ENCODE results near the gene SSBP4.
"Not testable (repeated sequence)": the region's sequence is repeated elsewhere in the genome, so short reads cannot be mapped to it uniquely, and the experiment has no call there.

Gene SSBP4

GRCh38 chr19:18396471-18397241 is 22.5 kb upstream of the SSBP4 start:
- Histone ChIP-seq H2AFZ (ENCODE audit: low read length, unreplicated experiment) (no peak overlapping the region), H3K36me3 (ENCODE audit: insufficient read depth, low read length) (no peaks in the 10 kb centered on the region), H3K27me3 (ENCODE audit: insufficient read depth, low read length) (no peaks in the 10 kb centered on the region), H3K27ac (ENCODE audit: low read depth, low read length) (no peak overlapping the region), H3K4me1 (ENCODE audit: control insufficient read depth, insufficient read depth, low read length, unreplicated experiment) (no peaks in the 10 kb centered on the region), H3K79me2 (ENCODE audit: control insufficient read depth, insufficient read depth, low read length, unreplicated experiment) (no peaks in the 10 kb centered on the region), H3K4me3 (ENCODE audit: low read depth, low read length) (no peak overlapping the region)

- H3K36me3 ChIP-seq (ENCODE audit: insufficient read depth, low read length): no peaks in the 10 kb centered on the region
These were observed 21.7 kb upstream of the SSBP4 start, which contains the start of gene LRRC25 for GRCh38 chr19:18397242-18398202. LRRC25 (minus strand) TSS chr19:18397622; CDS start chr19:18396963, 659 bp downstream.

GRCh38 chr19:18399008-18399407 is 20.2 kb upstream of the SSBP4 start:
- no peaks in the 10 kb centered on the region for H3K36me3 ChIP-seq (ENCODE audit: insufficient read depth, low read length)
- H3K27ac ChIP-seq (ENCODE audit: low read depth, low read length): no peak overlapping the region
- no peaks in the 10 kb centered on the region for H3K79me2 ChIP-seq (ENCODE audit: control insufficient read depth, insufficient read depth, low read length, unreplicated experiment)
- no peaks in the 10 kb centered on the region for H3K4me1 ChIP-seq (ENCODE audit: control insufficient read depth, insufficient read depth, low read length, unreplicated experiment)
- no peak overlapping the region for H2AFZ ChIP-seq (ENCODE audit: low read length, unreplicated experiment)
- no peak overlapping the region for H3K4me3 ChIP-seq (ENCODE audit: low read depth, low read length)
- H3K27me3 ChIP-seq (ENCODE audit: insufficient read depth, low read length): no peaks in the 10 kb centered on the region

More at GRCh38 chr19:18397242-18398202, 21.7 kb upstream of the SSBP4 start, which contains the start of gene LRRC25:
- no peak within 1 kb of the TSS for H3K27ac ChIP-seq (ENCODE audit: low read depth, low read length)
- H2AFZ ChIP-seq (ENCODE audit: low read length, unreplicated experiment): no peak within 1 kb of the TSS
- H3K79me2 ChIP-seq (ENCODE audit: control insufficient read depth, insufficient read depth, low read length, unreplicated experiment): no peaks in the 10 kb centered on the region
- H3K27me3 ChIP-seq (ENCODE audit: insufficient read depth, low read length): no peaks in the 10 kb centered on the region
- no peaks in the 10 kb centered on the region for H3K4me1 ChIP-seq (ENCODE audit: control insufficient read depth, insufficient read depth, low read length, unreplicated experiment)
- no peak within 1 kb of the TSS for H3K4me3 ChIP-seq (ENCODE audit: low read depth, low read length)

GRCh38 chr19:18401580-18402112 is 17.6 kb upstream of the SSBP4 start:
- no peak overlapping the region for H3K27ac ChIP-seq (ENCODE audit: low read depth, low read length)
- H3K4me1 ChIP-seq (ENCODE audit: control insufficient read depth, insufficient read depth, low read length, unreplicated experiment): no peaks in the 10 kb centered on the region
- H3K4me3 ChIP-seq (ENCODE audit: low read depth, low read length): no peak overlapping the region
- no peaks in the 10 kb centered on the region for H3K36me3 ChIP-seq (ENCODE audit: insufficient read depth, low read length)
- H3K27me3 ChIP-seq (ENCODE audit: insufficient read depth, low read length): no peaks in the 10 kb centered on the region
- no peak overlapping the region for H2AFZ ChIP-seq (ENCODE audit: low read length, unreplicated experiment)
- no peaks in the 10 kb centered on the region for H3K79me2 ChIP-seq (ENCODE audit: control insufficient read depth, insufficient read depth, low read length, unreplicated experiment)

- not testable (repeated sequence) for H2AFZ ChIP-seq (ENCODE audit: low read length, unreplicated experiment); H3K4me1 ChIP-seq (ENCODE audit: control insufficient read depth, insufficient read depth, low read length, unreplicated experiment); H3K27me3 ChIP-seq (ENCODE audit: insufficient read depth, low read length); H3K36me3 ChIP-seq (ENCODE audit: insufficient read depth, low read length); H3K79me2 ChIP-seq (ENCODE audit: control insufficient read depth, insufficient read depth, low read length, unreplicated experiment); H3K27ac ChIP-seq (ENCODE audit: low read depth, low read length); H3K4me3 ChIP-seq (ENCODE audit: low read depth, low read length)
These were observed 16.5 kb upstream of the SSBP4 start for GRCh38 chr19:18402455-18403248.

- not testable (repeated sequence) for H3K4me1 ChIP-seq (ENCODE audit: control insufficient read depth, insufficient read depth, low read length, unreplicated experiment); H3K27ac ChIP-seq (ENCODE audit: low read depth, low read length); H3K27me3 ChIP-seq (ENCODE audit: insufficient read depth, low read length); H2AFZ ChIP-seq (ENCODE audit: low read length, unreplicated experiment); H3K36me3 ChIP-seq (ENCODE audit: insufficient read depth, low read length); H3K79me2 ChIP-seq (ENCODE audit: control insufficient read depth, insufficient read depth, low read length, unreplicated experiment); H3K4me3 ChIP-seq (ENCODE audit: low read depth, low read length)
These were observed 13.4 kb upstream of the SSBP4 start for GRCh38 chr19:18405754-18406153.

GRCh38 chr19:18406749-18407148 is 12.4 kb upstream of the SSBP4 start:
- Histone ChIP-seq H3K27ac (ENCODE audit: low read depth, low read length) (no peak overlapping the region), H3K79me2 (ENCODE audit: control insufficient read depth, insufficient read depth, low read length, unreplicated experiment) (no peaks in the 10 kb centered on the region), H2AFZ (ENCODE audit: low read length, unreplicated experiment) (no peak overlapping the region), H3K4me3 (ENCODE audit: low read depth, low read length) (no peak overlapping the region), H3K27me3 (ENCODE audit: insufficient read depth, low read length) (no peaks in the 10 kb centered on the region), H3K4me1 (ENCODE audit: control insufficient read depth, insufficient read depth, low read length, unreplicated experiment) (peaks cover 2% of the 10 kb centered on the region), H3K36me3 (ENCODE audit: insufficient read depth, low read length) (no peaks in the 10 kb centered on the region)

GRCh38 chr19:18408053-18408476 is 11.1 kb upstream of the SSBP4 start:
- no peak overlapping the region for H3K27ac ChIP-seq (ENCODE audit: low read depth, low read length)
- H2AFZ ChIP-seq (ENCODE audit: low read length, unreplicated experiment): no peak overlapping the region
- no peak overlapping the region for H3K4me3 ChIP-seq (ENCODE audit: low read depth, low read length)
- no peaks in the 10 kb centered on the region for H3K36me3 ChIP-seq (ENCODE audit: insufficient read depth, low read length)
- no peaks in the 10 kb centered on the region for H3K27me3 ChIP-seq (ENCODE audit: insufficient read depth, low read length)
- no peaks in the 10 kb centered on the region for H3K79me2 ChIP-seq (ENCODE audit: control insufficient read depth, insufficient read depth, low read length, unreplicated experiment)
- peaks cover 2% of the 10 kb centered on the region for H3K4me1 ChIP-seq (ENCODE audit: control insufficient read depth, insufficient read depth, low read length, unreplicated experiment)

GRCh38 chr19:18412610-18413239 is 6.5 kb upstream of the SSBP4 start:
- Histone ChIP-seq H2AFZ (ENCODE audit: low read length, unreplicated experiment) (no peak overlapping the region), H3K36me3 (ENCODE audit: insufficient read depth, low read length) (no peaks in the 10 kb centered on the region), H3K4me3 (ENCODE audit: low read depth, low read length) (no peak overlapping the region), H3K4me1 (ENCODE audit: control insufficient read depth, insufficient read depth, low read length, unreplicated experiment) (peaks cover 23% of the 10 kb centered on the region), H3K27ac (ENCODE audit: low read depth, low read length) (no peak overlapping the region), H3K27me3 (ENCODE audit: insufficient read depth, low read length) (no peaks in the 10 kb centered on the region), H3K79me2 (ENCODE audit: control insufficient read depth, insufficient read depth, low read length, unreplicated experiment) (no peaks in the 10 kb centered on the region)
